ENCODE data around the gene HNRNPC.

The HNRNPC gene

DNA sequence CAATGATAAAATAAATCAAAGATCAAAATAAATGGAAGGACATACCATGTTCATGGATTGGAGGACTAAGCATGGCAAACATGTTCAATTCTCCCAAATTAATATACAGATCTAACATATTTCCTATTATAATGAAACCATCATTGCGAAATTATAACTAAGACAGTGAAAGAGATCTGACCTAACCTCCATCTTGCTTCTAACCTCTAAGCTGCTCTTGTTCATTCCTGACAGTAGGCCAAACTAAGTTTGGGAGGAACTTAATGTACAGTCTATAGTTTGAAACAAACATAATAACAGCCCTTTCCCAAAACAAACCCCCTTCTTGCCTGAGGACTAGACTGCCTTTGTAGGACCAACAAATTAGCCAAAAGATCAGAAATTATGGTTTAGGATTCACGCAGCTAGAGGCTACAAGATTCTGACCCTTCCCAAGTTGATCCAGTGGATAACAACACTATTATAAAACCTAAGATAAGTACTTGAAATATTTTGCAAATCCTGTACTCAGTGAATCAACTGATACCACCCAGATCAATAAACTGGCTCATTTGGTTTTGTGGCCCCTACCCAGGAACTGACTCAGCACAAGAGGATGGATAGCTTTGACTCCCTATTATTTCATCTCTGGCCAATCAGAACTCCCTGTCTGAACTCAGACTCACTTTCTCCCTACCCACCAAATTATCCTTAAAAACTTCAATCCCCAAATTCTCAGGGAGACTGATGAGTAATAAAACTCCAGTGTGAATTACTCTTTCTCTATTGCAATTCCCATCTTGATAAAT lies 71.6 kb downstream of the HNRNPC start:
- no peak for DNase-seq (ENCODE audit: extremely low spot score)
- ChIA-PET POLR2A (no interaction called here), CTCF (no interaction called here)
- TF ChIP-seq BHLHE40 (IDR thresholded peaks at IDR 0.05; ENCODE audit: borderline replicate concordance) = no peak
- no peak for TF ChIP-seq HDGF (IDR thresholded peaks at IDR 0.05; ENCODE audit: borderline replicate concordance)

DNA sequence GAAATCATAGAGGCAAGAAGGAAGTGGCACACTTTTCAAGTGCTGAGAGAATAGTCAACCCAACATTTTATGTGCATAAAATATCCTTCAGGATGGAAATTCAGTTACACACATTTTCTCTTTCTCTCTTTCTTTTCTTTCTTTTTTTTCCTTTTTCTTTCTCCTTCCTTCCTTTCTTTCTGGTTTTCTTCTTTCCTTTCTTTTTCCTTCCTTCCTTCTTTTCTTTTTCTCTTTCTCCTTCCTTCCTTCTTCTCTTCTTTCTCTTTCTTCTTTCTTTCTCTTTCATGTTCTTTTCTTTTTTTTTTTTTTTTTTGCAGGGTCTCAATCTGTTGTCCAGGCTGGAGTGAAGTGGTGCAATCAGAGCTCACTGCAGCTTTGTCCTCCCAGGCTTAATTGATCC lies 74.6 kb downstream of the HNRNPC start:
- ChIA-PET POLR2A (no interaction called here), CTCF (no interaction called here)
- no peak for TF ChIP-seq CTBP1 (IDR thresholded peaks at IDR 0.05; ENCODE audit: borderline replicate concordance)
- 0 out of 2 replicates have a peak, but pooled peaks have one; percentile 27 for TF ChIP-seq ZNF384 (IDR thresholded peaks at IDR 0.05)
- DNase-seq (ENCODE audit: extremely low spot score) = no peak

DNA sequence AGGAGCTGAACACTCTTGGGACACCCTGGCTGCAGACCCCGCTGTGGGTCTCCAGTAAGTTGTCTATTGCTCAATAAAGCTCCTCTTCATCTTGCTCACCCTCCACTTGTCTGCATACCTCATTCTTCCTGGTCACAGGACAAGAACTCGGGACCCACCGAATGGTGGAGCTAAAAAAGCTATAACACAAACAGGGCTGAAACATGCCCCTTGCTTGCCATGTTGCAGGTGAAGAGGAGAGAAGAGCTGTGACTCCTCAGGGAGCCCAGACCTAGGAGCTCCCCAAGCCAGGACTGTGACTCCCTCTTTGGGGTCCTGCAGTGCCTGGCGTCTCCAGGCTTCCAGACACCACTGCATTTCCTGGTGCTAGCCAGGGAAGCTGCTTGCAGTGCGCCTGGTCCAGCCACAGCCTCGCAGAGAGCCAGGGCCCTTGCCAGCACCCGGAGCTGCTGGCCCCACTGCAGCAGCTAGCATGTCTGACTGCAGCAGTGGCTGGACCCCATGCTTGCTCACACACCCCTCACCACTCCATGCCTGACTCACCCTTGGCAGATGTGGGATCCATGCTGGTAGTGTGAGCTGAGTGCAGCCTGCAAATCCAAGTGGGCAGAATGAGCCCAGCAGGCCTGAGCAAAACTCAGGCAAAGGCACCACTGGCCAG lies 76.2 kb downstream of the HNRNPC start:
- POLR2A ChIA-PET = interaction anchor here (0.6 to 1.3 kb wide), 2 partner anchors 11 to 17 kb away, joined by 3 to 6 read pairs; no protein-coding TSS in a partner anchor
- CTCF ChIA-PET = interaction anchor here (1.7 kb wide), 1 partner anchor 57 kb away, joined by 3 read pairs; no protein-coding TSS in a partner anchor
- no peak for TF ChIP-seq HDGF (IDR thresholded peaks at IDR 0.05; ENCODE audit: borderline replicate concordance)
- no peak for TF ChIP-seq ELF4 (IDR thresholded peaks at IDR 0.05)
- TF ChIP-seq ZNF384 (IDR thresholded peaks at IDR 0.05) = no peak
- TF ChIP-seq FOXM1 (IDR thresholded peaks at IDR 0.05; ENCODE audit: borderline replicate concordance) = no peak
- TF ChIP-seq L3MBTL2 (conservative IDR thresholded peaks at IDR 0.05) = no peak
- no peak for TF ChIP-seq BHLHE40 (IDR thresholded peaks at IDR 0.05; ENCODE audit: borderline replicate concordance)
- no peak for TF ChIP-seq PKNOX1 (IDR thresholded peaks at IDR 0.05)
- no peak for TF ChIP-seq SP1 (IDR thresholded peaks at IDR 0.05)
- TF ChIP-seq ARNT (IDR thresholded peaks at IDR 0.05) = no peak
- no peak for TF ChIP-seq NFRKB (IDR thresholded peaks at IDR 0.05)
- no peak for TF ChIP-seq LEF1 (IDR thresholded peaks at IDR 0.05; ENCODE audit: borderline replicate concordance)
- TF ChIP-seq FOXA1 (IDR thresholded peaks at IDR 0.05) = no peak
- no peak for TF ChIP-seq SUZ12 (IDR thresholded peaks at IDR 0.05)
- no peak for TF ChIP-seq CTBP1 (IDR thresholded peaks at IDR 0.05; ENCODE audit: borderline replicate concordance)
- TF ChIP-seq TARDBP (IDR thresholded peaks at IDR 0.05) = no peak
- TF ChIP-seq FOXK2 (IDR thresholded peaks at IDR 0.05) = no peak
- DNase-seq (ENCODE audit: extremely low spot score) = no peak

- TF ChIP-seq TARDBP (IDR thresholded peaks at IDR 0.05) (no peak), ZNF384 (IDR thresholded peaks at IDR 0.05) (no peak), L3MBTL2 (conservative IDR thresholded peaks at IDR 0.05) (no peak), FOXM1 (IDR thresholded peaks at IDR 0.05; ENCODE audit: borderline replicate concordance) (no peak), SP1 (IDR thresholded peaks at IDR 0.05) (no peak)
- POLR2A ChIA-PET = interaction anchor here (0.6 to 1.3 kb wide), 3 partner anchors 12 to 72 kb away, joined by 3 to 6 read pairs (median 3); no protein-coding TSS in a partner anchor
- no peak for DNase-seq (ENCODE audit: extremely low spot score)
- CTCF ChIA-PET = interaction anchor here (1.7 kb wide), 1 partner anchor 56 kb away, joined by 3 read pairs; no protein-coding TSS in a partner anchor
Measured at GRCh38 chr14:21192447-21192822, 76.8 kb downstream of the HNRNPC start.

DNA sequence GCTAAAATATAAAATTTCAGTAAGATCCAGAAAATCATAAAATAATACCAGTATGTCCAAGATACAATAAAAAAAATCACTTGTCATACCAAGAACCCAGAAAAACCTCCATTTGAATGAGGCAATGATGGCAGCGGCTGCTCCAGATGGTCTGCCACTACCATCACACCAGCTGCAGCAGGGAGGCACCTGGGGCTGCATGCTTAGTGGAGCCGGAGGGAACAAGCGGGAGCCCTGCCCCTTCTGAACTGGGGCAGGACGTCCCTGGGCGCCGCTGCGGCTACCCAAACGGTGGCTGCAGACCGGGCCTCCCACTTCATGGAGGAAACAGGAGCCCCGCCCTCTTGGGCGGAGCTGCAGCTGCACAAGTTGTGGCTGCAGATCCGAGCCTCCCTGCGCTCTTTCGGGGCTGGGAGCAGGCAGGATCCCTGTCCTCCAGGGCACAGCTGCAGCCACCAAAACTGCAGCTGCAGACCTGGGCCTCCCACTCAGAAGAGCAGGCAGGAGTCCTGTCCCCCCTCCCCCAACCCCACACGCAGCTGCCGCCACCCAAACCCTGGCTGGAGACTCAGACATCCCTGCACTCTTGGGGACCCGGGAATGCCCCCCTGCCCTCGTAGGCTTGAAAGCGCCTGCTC lies 77.3 kb downstream of the HNRNPC start:
- ChIA-PET POLR2A (interaction anchor here (1.0 to 1.3 kb wide), 2 partner anchors 12 to 73 kb away, joined by 3 to 6 read pairs; no protein-coding TSS in a partner anchor), CTCF (interaction anchor here (1.7 kb wide), 1 partner anchor 56 kb away, joined by 3 read pairs; no protein-coding TSS in a partner anchor)
- no peak for TF ChIP-seq NFRKB (IDR thresholded peaks at IDR 0.05)
- TF ChIP-seq ARNT (IDR thresholded peaks at IDR 0.05) = no peak
- no peak for TF ChIP-seq TARDBP (IDR thresholded peaks at IDR 0.05)
- TF ChIP-seq BHLHE40 (IDR thresholded peaks at IDR 0.05; ENCODE audit: borderline replicate concordance) = no peak
- no peak for TF ChIP-seq HDGF (IDR thresholded peaks at IDR 0.05; ENCODE audit: borderline replicate concordance)
- TF ChIP-seq FOXM1 (IDR thresholded peaks at IDR 0.05; ENCODE audit: borderline replicate concordance) = no peak
- no peak for TF ChIP-seq SUZ12 (IDR thresholded peaks at IDR 0.05)
- no peak; the same call in 1 of the 2 replicates for TF ChIP-seq L3MBTL2 (conservative IDR thresholded peaks at IDR 0.05)
- TF ChIP-seq ELF4 (IDR thresholded peaks at IDR 0.05) = no peak
- TF ChIP-seq PKNOX1 (IDR thresholded peaks at IDR 0.05) = no peak
- TF ChIP-seq SP1 (IDR thresholded peaks at IDR 0.05) = no peak
- no peak for TF ChIP-seq FOXA1 (IDR thresholded peaks at IDR 0.05)
- no peak for TF ChIP-seq ZNF384 (IDR thresholded peaks at IDR 0.05)
- no peak for TF ChIP-seq CTBP1 (IDR thresholded peaks at IDR 0.05; ENCODE audit: borderline replicate concordance)
- TF ChIP-seq LEF1 (IDR thresholded peaks at IDR 0.05; ENCODE audit: borderline replicate concordance) = no peak
- TF ChIP-seq FOXK2 (IDR thresholded peaks at IDR 0.05) = no peak
- peak; percentile 75 for DNase-seq (ENCODE audit: extremely low spot score)

DNA sequence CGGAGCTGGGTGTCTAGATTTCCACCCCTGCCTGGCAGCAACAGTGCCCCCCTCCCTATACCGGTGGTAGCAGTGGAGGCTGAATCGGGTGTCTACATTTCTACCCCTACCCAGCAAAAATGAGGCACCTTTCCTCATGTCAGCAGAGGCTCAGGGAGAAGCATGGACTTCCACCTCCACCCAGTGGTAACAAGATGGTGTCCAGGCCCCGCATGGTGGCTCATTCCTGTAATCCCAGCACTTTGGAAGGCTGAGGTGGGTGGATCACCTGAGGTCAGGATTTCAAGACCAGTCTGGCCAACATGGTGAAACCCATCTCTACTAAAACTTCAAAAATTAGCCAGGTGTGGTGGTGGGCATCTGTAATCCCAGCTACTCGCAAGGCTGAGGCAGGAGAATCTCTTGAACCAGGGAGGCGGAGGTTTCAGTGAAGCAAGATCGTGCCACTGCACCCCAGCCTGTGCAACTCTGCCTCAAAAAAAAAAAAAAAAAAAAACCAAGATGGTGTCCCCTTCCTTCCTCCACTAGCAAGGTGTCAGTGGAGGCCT lies 77.9 kb downstream of the HNRNPC start:
- CTCF ChIA-PET = interaction anchor here (1.7 kb wide), 1 partner anchor 55 kb away, joined by 3 read pairs; no protein-coding TSS in a partner anchor
- DNase-seq (ENCODE audit: extremely low spot score) = no peak
- POLR2A ChIA-PET = interaction anchor here (1.0 kb wide), 1 partner anchor 73 kb away, joined by 3 read pairs; no protein-coding TSS in a partner anchor
- peak; percentile 77 for TF ChIP-seq ZNF384 (IDR thresholded peaks at IDR 0.05)
- no peak for TF ChIP-seq ARNT (IDR thresholded peaks at IDR 0.05)
- no peak for TF ChIP-seq L3MBTL2 (conservative IDR thresholded peaks at IDR 0.05)
- no peak for TF ChIP-seq BHLHE40 (IDR thresholded peaks at IDR 0.05; ENCODE audit: borderline replicate concordance)
- no peak for TF ChIP-seq TARDBP (IDR thresholded peaks at IDR 0.05)
